Inferior parietal cortex (tissue), 1 donor: ENCODE measurements around the gene BMAL1.
A peak's percentile ranks its signal among the peaks of the same experiment; 100 is the strongest.

Experiments
- DNase-seq: peaks from one replicate; pipeline ENCODE4 v3.0.0-alpha.2; 2016; ENCODE audit errors: extremely low spot score

Gene BMAL1

GRCh38 chr11:13261591-13262061, 16.0 kb upstream of the BMAL1 start:
- DNase-seq: no peak

GRCh38 chr11:13262096-13262495, 15.5 kb upstream of the BMAL1 start:
- DNase-seq: no peak

GRCh38 chr11:13268791-13269190, 8.8 kb upstream of the BMAL1 start:
- no peak for DNase-seq

GRCh38 chr11:13269775-13270174, 7.8 kb upstream of the BMAL1 start:
- DNase-seq: no peak

GRCh38 chr11:13271060-13271693, 6.4 kb upstream of the BMAL1 start:
- no peak for DNase-seq

- DNase-seq: no peak
Measured at GRCh38 chr11:13276454-13276831, 1.1 kb upstream of the BMAL1 start.

GRCh38 chr11:13276832-13277767, 490 bp upstream of the BMAL1 start:
- peak; percentile 93 for DNase-seq

GRCh38 chr11:13278609-13279486, 1.3 kb downstream of the BMAL1 start:
- DNase-seq: no peak

- no peak for DNase-seq
Measured at GRCh38 chr11:13279487-13279834, 1.9 kb downstream of the BMAL1 start.

- no peak for DNase-seq
Measured at GRCh38 chr11:13280092-13280722, 2.6 kb downstream of the BMAL1 start.

GRCh38 chr11:13280777-13281176, 3.2 kb downstream of the BMAL1 start:
- DNase-seq: no peak

- no peak for DNase-seq
Measured at GRCh38 chr11:13283636-13284035, 6.0 kb downstream of the BMAL1 start.

GRCh38 chr11:13284776-13285588, 7.4 kb downstream of the BMAL1 start:
- no peak for DNase-seq

GRCh38 chr11:13286279-13286821, 8.8 kb downstream of the BMAL1 start:
- DNase-seq: no peak

GRCh38 chr11:13287036-13287435, 9.4 kb downstream of the BMAL1 start:
- DNase-seq: no peak

GRCh38 chr11:13287681-13288080, 10.1 kb downstream of the BMAL1 start:
- no peak for DNase-seq

GRCh38 chr11:13288375-13289029, 10.9 kb downstream of the BMAL1 start:
- DNase-seq: no peak

- DNase-seq: no peak
Measured at GRCh38 chr11:13289081-13289480, 11.5 kb downstream of the BMAL1 start.

- no peak for DNase-seq
Measured at GRCh38 chr11:13290221-13290980, 12.8 kb downstream of the BMAL1 start.
